GM12878 (cell line): ENCODE results near the gene UFSP2. TPM values are rescaled to one million over a fixed set of nuclear protein-coding genes. Genes with fewer than 3 reads are reported as not detected.

Experiments used
- BRCA1 ChIP-seq: IDR thresholded peaks from 2 replicates; pipeline ENCODE4 v1.6.1; 2011; ENCODE audit warnings: low read depth, low read length, improper control_type of control experiment
- CUX1 ChIP-seq: IDR thresholded peaks from 2 replicates; pipeline ENCODE4 v1.6.1; 2012; ENCODE audit warnings: improper control_type of control experiment, low read depth, low read length; ENCODE audit not compliant: insufficient replicate concordance
- IRF5 ChIP-seq: fragments of 450-650 bp; IDR thresholded peaks from 2 replicates; pipeline ENCODE4 v1.6.1; 2017; ENCODE audit warnings: borderline replicate concordance
- JUND ChIP-seq: IDR thresholded peaks from 2 replicates; pipeline ENCODE4 v1.6.1; 2012; ENCODE audit warnings: low read depth, mild to moderate bottlenecking, low read length, improper control_type of control experiment, moderate library complexity
- KDM1A ChIP-seq: fragments of 200-600 bp; sonication (generic); IDR thresholded peaks from 2 replicates; pipeline ENCODE4 v1.6.1; 2016; ENCODE audit warnings: borderline replicate concordance
- KLF5 ChIP-seq: fragments of 450-650 bp; IDR thresholded peaks from 2 replicates; pipeline ENCODE4 v1.6.1; 2014; ENCODE audit warnings: mild to moderate bottlenecking; ENCODE audit not compliant: partially characterized antibody
- MTA3 ChIP-seq: IDR thresholded peaks from 2 replicates; pipeline ENCODE4 v1.6.1; 2012; ENCODE audit warnings: low read length, inconsistent platforms, borderline replicate concordance
- NFXL1 ChIP-seq: fragments of 450-650 bp; IDR thresholded peaks from 2 replicates; pipeline ENCODE4 v1.6.1; 2017; ENCODE audit warnings: antibody characterized with exemption, mild to moderate bottlenecking, borderline replicate concordance
- POLR2AphosphoS2 ChIP-seq: IDR thresholded peaks from 2 replicates; pipeline ENCODE4 v1.6.1; 2011; ENCODE audit warnings: low read depth, mild to moderate bottlenecking, low read length, improper control_type of control experiment, moderate library complexity
- RB1 ChIP-seq: fragments of 450-650 bp; formaldehyde crosslinking; IDR thresholded peaks from 2 replicates; pipeline ENCODE4 v1.6.1; 2017; ENCODE audit warnings: mild to moderate bottlenecking, borderline replicate concordance
- RELA ChIP-seq: fragments of 450-650 bp; IDR thresholded peaks from 2 replicates; pipeline ENCODE4 v1.8.0; 2014; ENCODE audit warnings: borderline replicate concordance; ENCODE audit not compliant: partially characterized antibody
- SIN3A ChIP-seq: IDR thresholded peaks from 2 replicates; pipeline ENCODE4 v1.6.1; 2012; ENCODE audit warnings: low read depth, low read length, improper control_type of control experiment
- ZBTB11 ChIP-seq: fragments of 450-650 bp; formaldehyde crosslinking; IDR thresholded peaks from 2 replicates; pipeline ENCODE4 v1.5.0; 2022; ENCODE audit warnings: mild to moderate bottlenecking, missing genetic modification characterization
- polyA plus RNA-seq, 11 experiments: library from polyadenylated mRNA; depleted of rRNA in 4 of 11; unstranded in 6 of 11; stranded (reverse) in 5 of 11; fragments of >200 nt; fragmentation: Nextera tagmentation in 4 of 11; fragmentation: Illumina TruSeq in 1 of 11; extraction: Ambion mirVana in 4 of 11; extraction: Trizol in 1 of 11; gene quantifications; 1 replicate in 1 of 11; 2 replicates in 10 of 11; pipeline versions ENCODE4 v1.2.1 to v1.2.3, GENCODE V29; 2011 to 2016; ENCODE audit warnings: inconsistent platforms in 2 of 11, missing spikeins in 2 of 11, low read depth in 1 of 11
- total RNA-seq, 4 experiments: library from RNA; depleted of rRNA in 3 of 4; stranded (reverse); fragments of >200 nt in 3 of 4; fragmentation: Illumina TruSeq in 1 of 4; extraction: Trizol in 1 of 4; gene quantifications; 2 replicates each; pipeline versions ENCODE4 v1.2.1 to v1.2.3, GENCODE V29; 2013 to 2021
- TF ChIP-seq, protein P1 (sequence below): fragments of 450-650 bp; IDR thresholded peaks from 2 replicates; pipeline ENCODE4 v1.6.1; 2016; ENCODE audit warnings: mild to moderate bottlenecking

Gene UFSP2
- total and polyA plus RNA-seq, 10 of the 15 experiments (the other 5 are each of a cell fraction or from before 2014, with no cell fraction given), result 25.4 to 53.1 (median 37.7) TPM

DNA sequence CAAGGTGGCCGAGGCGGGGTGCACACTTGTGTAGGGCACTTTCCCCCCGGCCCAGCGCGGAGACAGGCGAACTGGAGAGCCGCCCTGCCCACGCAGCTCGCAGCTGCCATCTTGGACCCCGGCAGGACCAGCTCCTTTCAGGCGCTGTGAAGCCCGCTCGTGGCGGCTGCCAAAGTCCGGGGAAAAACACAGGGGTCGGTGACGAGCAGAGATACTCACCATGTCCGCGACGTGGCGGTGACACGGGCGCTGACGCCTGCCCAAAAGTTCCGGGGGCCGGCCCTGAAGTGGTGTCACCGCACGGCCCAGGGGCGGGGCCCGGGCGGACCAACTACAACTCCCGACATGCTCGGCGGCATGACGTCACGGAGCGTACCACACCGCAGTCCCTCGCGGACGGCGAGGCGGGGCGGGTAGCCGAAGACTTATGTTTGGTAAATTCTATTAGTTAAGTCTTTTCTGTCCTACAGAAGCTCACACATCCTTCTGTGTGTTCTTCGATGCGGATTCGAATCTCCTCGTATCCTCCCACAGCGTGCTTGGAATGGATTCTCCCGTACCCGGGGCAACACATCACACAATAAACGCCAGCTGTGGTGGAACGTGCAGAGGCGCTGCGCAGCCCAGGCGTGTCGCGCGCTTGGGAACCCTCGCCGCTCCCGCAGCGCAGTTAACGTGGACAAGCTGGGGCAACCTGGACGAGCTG is at the start of gene UFSP2 (continued):
- TF ChIP-seq IRF5 (no peak), RB1 (peak; percentile 85; the same call in 1 of the 2 replicates), KLF5 (peak; percentile 99), MTA3 (no peak; the same call in 1 of the 2 replicates), KDM1A (no peak), NFXL1 (no peak), JUND (peak; percentile 99), SIN3A (peak; percentile 99), CUX1 (peak; percentile 28), BRCA1 (no peak), POLR2AphosphoS2 (no peak), ZBTB11 (CRISPR knock-in tag) (no peak), RELA (peak; percentile 87)
- TF ChIP-seq, protein P1, sequence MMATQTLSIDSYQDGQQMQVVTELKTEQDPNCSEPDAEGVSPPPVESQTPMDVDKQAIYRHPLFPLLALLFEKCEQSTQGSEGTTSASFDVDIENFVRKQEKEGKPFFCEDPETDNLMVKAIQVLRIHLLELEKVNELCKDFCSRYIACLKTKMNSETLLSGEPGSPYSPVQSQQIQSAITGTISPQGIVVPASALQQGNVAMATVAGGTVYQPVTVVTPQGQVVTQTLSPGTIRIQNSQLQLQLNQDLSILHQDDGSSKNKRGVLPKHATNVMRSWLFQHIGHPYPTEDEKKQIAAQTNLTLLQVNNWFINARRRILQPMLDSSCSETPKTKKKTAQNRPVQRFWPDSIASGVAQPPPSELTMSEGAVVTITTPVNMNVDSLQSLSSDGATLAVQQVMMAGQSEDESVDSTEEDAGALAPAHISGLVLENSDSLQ, result peak; percentile 66
